HG03342 (cell line): Measurements from ENCODE around the gene CACNG6.
"Not testable (repeated sequence)": the region's sequence is repeated elsewhere in the genome, so short reads cannot be mapped to it uniquely, and the experiment has no call there.

ENCODE experiments used
- ATAC-seq: cut with Tn5 transposase; IDR thresholded peaks from one replicate; pipeline ENCODE4 v1.9.1; 2021; ENCODE audit warnings: mild to moderate bottlenecking, moderate library complexity; ENCODE audit not compliant: unreplicated experiment

Gene CACNG6

DNA sequence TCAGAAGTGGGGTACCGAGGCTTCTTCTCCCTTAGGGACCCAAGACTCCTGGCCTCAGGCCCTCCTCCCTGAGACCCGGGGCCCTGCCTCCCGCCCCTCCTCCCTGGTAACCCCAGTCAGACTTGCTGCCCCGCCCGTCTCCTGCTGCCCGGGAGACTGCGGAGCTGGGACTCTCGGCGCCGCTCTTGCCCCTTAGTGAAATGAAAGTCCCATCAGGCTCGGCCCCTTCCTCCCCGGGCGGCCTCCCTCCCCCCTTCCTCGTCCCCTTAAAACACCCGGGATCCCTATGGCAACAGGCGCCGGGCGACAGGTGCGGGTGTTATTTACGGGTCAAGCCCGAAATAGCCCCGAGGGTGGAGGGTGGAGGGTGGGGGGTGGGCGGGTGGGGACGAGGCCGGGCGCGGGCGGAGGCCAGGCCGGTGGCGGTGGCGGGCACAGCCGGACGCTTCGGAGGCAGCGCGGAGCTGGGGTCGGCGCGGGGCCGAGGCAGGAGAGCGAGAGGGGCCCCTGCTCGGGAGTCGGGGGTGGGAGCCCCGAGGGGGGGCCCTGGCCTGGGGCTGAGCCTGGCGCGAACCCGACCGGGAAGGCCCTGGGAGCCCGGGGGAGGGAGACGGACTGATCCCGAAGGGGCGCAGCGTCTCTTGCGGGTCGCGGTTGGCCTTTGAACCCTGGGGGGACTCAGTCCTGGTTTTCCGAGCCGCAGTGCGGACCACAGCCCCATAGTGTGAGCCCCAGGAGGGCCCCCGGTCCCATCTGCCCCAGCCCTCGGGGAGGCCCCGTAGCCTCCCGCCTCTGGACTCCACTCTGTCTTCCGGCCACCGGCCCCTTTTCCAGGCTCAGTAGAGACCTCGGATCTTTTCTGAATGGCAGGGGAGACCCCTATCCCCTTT lies at the start of gene CACNG6:
Gene CACNG6 (plus strand): TSS at position 414 of the 890 bp plus-strand sequence. CDS start 1,241 bp downstream, outside the sequence.
- no peak for ATAC-seq

DNA sequence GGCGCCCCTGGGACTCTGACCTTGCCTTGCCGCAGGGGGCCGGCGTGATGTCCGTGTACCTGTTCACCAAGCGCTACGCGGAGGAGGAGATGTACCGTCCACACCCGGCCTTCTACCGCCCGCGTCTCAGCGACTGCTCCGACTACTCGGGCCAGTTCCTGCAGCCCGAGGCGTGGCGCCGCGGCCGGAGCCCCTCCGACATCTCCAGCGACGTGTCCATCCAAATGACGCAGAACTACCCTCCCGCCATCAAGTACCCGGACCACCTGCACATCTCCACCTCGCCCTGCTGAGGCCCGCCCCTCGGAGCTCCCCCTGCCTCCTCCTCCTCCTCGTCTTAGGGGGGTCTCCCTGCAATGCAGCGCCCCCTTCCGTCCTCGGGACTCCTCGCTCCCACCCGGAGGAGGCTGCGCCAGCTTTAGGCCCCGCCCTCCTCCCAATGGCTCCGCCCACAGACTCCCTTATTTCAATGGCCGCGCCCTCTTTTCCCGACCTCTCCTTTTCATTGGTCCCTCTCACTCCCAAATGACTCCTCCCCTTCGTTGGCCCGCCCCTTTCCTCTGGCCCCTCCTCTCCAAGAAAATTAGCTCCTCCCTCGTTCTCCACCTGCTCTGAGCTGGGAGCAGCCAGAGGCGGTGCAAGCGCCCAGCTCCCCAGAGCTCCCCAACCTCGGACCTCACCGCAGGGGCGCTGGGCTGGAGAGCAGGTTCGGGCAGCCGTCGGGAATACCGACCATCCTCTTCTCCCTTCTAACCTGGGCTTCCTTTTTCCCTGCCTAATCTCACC lies 49.2 kb upstream of the CACNG6 start:
- ATAC-seq = no peak

GRCh38 chr19:53944416-53944815 lies 47.0 kb upstream of the CACNG6 start:
- no peak for ATAC-seq

- no peak for ATAC-seq
Observed at GRCh38 chr19:53944933-53945332, 46.5 kb upstream of the CACNG6 start.

GRCh38 chr19:53945441-53945840 lies 46.0 kb upstream of the CACNG6 start:
- no peak for ATAC-seq

DNA sequence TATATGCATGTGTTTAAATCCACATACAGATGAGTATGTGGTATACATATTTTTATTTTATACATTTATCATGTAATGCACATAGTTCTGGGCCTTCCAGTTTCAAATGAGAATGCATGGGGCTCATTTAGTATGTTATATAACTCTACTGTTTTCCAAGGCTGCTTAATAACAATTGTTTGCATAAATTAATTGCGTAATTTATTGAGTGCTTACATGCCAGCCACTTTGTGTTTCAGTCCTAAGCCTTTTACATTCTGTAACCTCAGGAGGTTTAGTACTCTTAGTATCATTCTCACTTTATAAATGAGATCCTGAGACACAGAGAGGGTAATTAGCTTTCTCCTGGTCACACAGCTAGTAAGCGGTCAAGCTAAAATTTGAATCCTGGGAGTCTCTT lies 45.4 kb upstream of the CACNG6 start:
- no peak for ATAC-seq

DNA sequence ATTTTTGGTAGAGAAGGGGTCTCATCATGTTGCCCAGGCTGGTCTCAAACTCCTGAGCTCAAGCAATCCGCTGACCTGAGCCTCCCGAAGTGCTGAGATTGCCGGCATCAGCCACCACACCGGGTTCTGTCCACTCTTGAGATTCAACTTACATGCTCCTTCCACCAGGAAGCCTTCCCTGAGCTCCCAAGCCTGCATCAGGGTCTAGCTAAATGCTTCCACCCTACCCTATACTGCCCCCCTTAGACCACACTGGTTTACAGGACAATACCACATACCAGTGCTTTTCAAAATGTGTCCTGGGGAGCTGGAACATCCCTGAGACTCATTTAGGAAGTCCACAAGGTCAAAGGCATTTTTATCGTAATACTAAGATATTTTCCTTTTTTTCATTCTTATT lies 43.8 kb upstream of the CACNG6 start:
- no peak for ATAC-seq

DNA sequence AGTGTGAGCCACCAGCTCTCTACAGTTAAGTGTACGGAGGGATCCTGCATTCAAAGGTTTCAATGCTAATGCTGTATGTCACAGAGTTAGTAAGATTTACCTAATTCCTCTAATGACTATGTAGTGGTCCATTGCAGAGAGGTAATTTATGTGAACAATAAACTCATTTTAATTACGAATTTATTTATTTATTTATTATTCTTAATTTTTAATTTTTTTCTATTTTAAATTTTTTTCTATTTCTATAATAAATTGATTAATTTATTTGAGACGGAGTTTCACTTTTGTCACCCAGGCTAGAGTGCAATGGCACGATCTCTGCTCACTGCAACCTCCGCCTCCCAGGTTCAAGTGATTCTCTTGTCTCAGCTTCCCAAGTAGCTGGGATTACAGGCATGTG lies 42.8 kb upstream of the CACNG6 start:
- not testable (repeated sequence) for ATAC-seq

DNA sequence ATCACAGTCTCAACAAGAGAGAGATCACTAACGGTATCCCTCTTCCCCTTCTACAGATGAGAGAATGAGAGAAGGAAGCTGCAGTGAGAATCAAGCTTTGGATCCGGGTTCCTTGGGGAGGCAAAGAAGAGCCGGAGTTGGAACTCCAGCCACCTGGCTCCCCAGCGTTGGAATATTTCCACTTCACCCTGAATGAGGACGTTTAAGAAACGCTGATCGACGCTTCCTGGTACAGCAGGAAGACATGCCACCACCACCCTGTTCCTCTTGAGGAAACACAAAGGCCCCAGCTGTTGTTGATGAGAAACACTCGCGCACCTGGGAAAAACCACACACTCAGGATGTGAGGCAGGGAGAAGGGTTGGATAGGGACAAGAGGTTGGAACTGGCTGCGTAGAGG lies 40.0 kb upstream of the CACNG6 start:
- no peak for ATAC-seq

GRCh38 chr19:53951947-53952346 lies 39.5 kb upstream of the CACNG6 start:
- ATAC-seq = no peak

GRCh38 chr19:53953383-53953782 lies 38.1 kb upstream of the CACNG6 start:
- no peak for ATAC-seq

DNA sequence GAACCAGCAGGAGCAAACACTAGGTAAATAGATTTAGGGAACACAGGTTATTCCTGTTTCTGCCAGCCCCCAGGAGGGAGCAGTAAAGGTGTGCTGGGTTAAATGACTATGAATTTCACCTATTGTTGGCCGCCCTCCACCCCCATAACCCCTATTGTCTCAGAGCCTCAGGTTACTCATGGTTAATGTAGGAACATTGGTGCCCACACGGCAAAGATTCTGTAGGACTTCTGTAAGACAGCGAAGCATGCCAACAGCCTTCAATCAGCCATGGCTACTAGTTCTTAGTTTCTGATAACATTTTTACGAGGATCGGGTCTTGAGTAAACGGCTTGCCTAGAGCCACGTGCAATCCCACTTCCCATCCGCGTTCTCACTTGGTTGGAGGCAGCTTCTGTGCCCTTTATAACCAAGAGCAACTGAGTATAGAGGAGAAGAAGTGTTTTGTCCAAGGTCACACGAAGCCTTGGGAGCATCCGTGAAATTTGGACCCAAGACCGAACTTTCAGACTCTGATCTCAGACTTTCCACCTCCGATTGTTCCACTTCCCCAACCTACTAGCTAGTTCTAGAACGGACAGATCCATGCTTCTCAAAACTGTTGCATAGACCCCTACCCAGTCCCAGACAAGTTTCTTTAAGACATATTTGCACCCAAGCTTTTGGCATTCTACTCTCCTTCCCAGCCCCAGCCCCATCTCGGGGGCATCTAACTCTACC lies 33.8 kb upstream of the CACNG6 start:
- no peak for ATAC-seq

- no peak for ATAC-seq
Observed at GRCh38 chr19:53958168-53958571, 33.3 kb upstream of the CACNG6 start.

GRCh38 chr19:53958823-53959757 lies 32.3 kb upstream of the CACNG6 start:
- ATAC-seq = no peak

DNA sequence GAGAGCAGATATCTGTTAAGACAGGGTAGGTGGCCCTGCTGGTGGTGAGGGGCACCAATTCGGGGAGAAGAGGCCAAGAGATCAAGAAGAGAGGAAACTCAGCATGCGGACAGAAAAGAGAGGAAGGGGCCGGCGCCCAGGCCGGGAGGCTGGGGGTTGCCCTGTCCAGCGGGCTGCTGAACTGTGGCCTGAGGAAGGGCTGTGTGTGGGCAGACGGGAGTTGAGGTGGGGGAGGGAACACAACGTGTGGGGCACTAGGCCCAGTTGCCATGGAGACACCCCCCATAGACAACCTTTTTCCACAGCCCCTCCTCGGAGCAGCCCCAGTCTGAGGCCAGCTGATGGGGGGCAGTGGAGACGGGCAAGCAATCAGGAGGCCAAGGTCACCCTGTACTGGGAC lies 31.2 kb upstream of the CACNG6 start:
- ATAC-seq = no peak

DNA sequence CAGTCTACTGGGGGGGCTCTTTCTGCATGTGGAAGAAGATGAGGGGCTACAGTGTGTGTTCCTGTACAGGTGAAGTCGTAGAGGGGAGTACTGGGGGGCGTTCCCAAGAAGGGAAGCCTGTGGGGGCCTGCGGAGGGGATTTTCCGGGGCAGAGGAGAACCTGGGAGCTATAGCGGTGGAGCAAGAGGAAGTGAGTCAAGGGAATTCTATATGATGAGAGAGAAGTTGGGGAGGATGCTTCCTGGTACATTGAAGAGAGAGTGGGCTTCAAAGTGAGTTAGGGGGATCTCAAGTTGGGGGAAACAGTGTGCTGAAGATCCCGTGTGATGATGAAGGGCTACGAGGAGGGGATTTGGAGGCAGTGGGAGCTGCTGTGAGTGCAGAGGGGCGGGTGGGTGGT lies 30.6 kb upstream of the CACNG6 start:
- ATAC-seq = no peak

DNA sequence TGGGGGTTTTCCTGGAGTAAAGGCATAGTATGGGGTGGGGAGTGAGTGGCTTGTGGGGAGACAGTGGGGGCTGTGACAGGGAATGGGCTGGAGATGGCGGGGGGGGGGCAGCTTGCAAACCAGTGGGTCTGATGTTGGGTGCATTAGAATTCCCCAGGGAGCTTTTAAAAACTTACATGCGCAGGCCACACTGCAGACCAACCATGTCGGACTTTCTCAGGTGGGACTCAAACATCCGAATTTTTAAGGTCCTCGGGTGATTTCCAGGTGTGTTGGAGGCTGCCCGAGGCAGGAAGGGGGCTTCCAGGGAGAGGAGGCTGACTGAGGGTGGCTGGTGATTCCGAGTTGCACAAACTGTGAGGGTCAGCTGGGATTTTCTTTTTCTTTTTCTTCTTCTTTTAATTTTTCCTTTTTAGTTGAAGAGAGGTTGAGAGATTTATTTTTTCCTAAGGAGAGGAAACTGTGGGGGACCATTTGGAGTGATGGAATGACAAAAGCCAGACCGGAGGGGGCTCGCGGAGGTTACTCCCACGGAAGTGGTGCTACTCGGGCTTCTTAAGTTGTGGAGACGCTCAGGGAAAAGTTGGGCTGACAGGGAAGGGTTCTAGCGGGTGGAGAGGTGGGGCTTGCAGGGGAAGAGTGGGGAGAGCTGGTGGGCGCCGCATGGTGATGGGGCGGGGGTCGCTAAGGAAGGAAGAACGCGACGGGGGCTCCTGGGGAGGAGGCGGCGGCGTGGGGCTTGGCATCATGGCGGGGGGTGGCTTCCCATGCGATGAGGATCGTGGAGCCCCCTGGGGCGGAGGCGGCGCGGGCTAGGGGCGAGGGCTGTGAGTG lies 29.7 kb upstream of the CACNG6 start:
- no peak for ATAC-seq

DNA sequence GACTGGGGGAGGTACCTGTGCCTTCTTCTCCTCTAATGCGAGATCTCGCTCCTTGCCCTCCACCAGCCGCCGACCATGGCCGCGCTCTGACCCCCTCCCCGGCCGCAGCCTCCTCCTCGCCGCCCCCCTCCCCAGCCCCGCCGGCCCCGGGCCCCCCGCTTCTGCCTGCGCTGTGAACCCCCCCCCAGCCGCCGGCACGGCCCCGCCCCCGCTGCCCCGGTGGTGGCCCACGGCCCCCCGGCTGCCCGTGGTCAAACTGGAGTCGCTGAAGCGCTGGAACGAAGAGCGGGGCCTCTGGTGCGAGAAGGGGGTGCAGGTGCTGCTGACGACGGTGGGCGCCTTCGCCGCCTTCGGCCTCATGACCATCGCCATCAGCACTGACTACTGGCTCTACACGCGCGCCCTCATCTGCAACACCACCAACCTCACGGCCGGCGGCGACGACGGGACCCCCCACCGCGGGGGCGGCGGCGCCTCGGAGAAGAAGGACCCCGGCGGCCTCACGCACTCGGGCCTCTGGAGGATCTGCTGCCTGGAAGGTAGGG lies 28.5 kb upstream of the CACNG6 start, which contains the start of gene CACNG8:
Gene CACNG8 (plus strand): TSS at position 51 of the 545 bp plus-strand sequence.
- ATAC-seq = no peak

DNA sequence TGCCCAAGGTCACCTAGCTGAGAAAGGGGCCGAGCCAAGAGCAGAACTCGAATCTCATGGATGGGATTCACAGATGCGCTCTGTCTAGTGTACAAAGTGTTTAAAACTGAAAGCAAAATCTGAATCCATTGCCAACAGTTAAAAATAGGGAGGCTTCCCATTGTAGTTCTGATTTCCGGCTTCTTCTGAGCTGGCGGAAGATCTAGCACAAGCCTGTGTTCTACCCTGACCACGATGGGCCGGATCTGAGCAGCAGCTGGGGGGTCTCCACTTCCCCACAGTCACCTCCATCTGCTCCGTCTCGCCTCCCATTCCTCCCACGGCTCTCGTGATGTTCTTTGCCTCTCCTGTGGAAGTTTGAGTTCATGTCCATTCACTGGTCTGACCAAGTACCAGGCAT lies 26.3 kb upstream of the CACNG6 start:
- no peak for ATAC-seq
